ENCODE data around the gene MMP10.

The MMP10 gene

GRCh38 chr11:102780491-102780918 is at the start of gene MMP10:
TSS of gene MMP10 (minus strand) at chr11:102780628. CDS start at chr11:102780591, 37 bp downstream.
- DNase-seq = no peak

- no peak for DNase-seq
Measured at GRCh38 chr11:102829316-102830000, 49.0 kb upstream of the MMP10 start.

GRCh38 chr11:102824556-102824955 is 44.1 kb upstream of the MMP10 start:
- no peak for DNase-seq

- DNase-seq = no peak
Measured at GRCh38 chr11:102819491-102819890, 39.1 kb upstream of the MMP10 start.

GRCh38 chr11:102813484-102813883 is 33.1 kb upstream of the MMP10 start:
- DNase-seq = no peak

GRCh38 chr11:102812188-102812587 is 31.8 kb upstream of the MMP10 start:
- DNase-seq = no peak

- no peak for DNase-seq
Measured at GRCh38 chr11:102810950-102811660, 30.7 kb upstream of the MMP10 start.

- no peak for DNase-seq
Measured at GRCh38 chr11:102809971-102810370, 29.5 kb upstream of the MMP10 start.

GRCh38 chr11:102807921-102808320 is 27.5 kb upstream of the MMP10 start:
- DNase-seq = no peak

- DNase-seq = no peak
Measured at GRCh38 chr11:102806296-102806695, 25.9 kb upstream of the MMP10 start.

- no peak for DNase-seq
Measured at GRCh38 chr11:102802341-102802740, 21.9 kb upstream of the MMP10 start.

GRCh38 chr11:102800767-102801166 is 20.3 kb upstream of the MMP10 start:
- DNase-seq = no peak

- no peak for DNase-seq
Measured at GRCh38 chr11:102799681-102800340, 19.4 kb upstream of the MMP10 start.

- DNase-seq = no peak
Measured at GRCh38 chr11:102798012-102798746, 17.8 kb upstream of the MMP10 start, which contains the start of gene MMP1. TSS of gene MMP1 (minus strand) at chr11:102798160. CDS start at chr11:102798092, 68 bp downstream.

- no peak for DNase-seq
Measured at GRCh38 chr11:102794382-102794781, 14.0 kb upstream of the MMP10 start.

GRCh38 chr11:102793677-102794290 is 13.4 kb upstream of the MMP10 start:
- no peak for DNase-seq

- no peak for DNase-seq
Measured at GRCh38 chr11:102792604-102793003, 12.2 kb upstream of the MMP10 start.

- DNase-seq = no peak
Measured at GRCh38 chr11:102791271-102792036, 11.0 kb upstream of the MMP10 start.

- DNase-seq = no peak
Measured at GRCh38 chr11:102788334-102788995, 8.0 kb upstream of the MMP10 start.

GRCh38 chr11:102784380-102784779 is 4.0 kb upstream of the MMP10 start:
- no peak for DNase-seq

GRCh38 chr11:102783720-102784119 is 3.3 kb upstream of the MMP10 start:
- DNase-seq = no peak
